GM10248 (cell line): Measurements from ENCODE around the gene MYH3.

Experiments used
- CTCF ChIA-PET: fragments of 300-600 bp; sonication (Branson Sonifier 250); formaldehyde crosslinking; extraction: SDS; loops from one replicate; lab custom pipeline; 2021; ENCODE audit warnings: antibody characterized with exemption; lab: Yijun Ruan, JAX
- POLR2A ChIA-PET: fragments of 350-650 bp; sonication (Branson Sonifier 250); formaldehyde crosslinking; extraction: SDS; loops from one replicate; lab custom pipeline; 2020; ENCODE audit warnings: antibody characterized with exemption; lab: Yijun Ruan, JAX
- DNase-seq: peaks from one replicate; pipeline ENCODE4 v3.0.0; 2012; ENCODE audit errors: extremely low spot score
- CTCF ChIP-seq: IDR thresholded peaks from 2 replicates; pipeline ENCODE4 v1.5.1; 2012; ENCODE audit warnings: mild to moderate bottlenecking, low read depth; ENCODE audit errors: extremely low read depth, missing control alignments, control extremely low read depth

Gene MYH3

GRCh38 chr17:10621397-10621796, 35.7 kb downstream of the MYH3 start:
- POLR2A ChIA-PET, result no interaction called here
- CTCF ChIA-PET, result interaction anchor here (0.9 to 13.2 kb wide), 6 partner anchors 9 to 323 kb away, joined by 3 to 213 read pairs (median 4); no protein-coding TSS in a partner anchor

GRCh38 chr17:10620823-10621222, 36.3 kb downstream of the MYH3 start:
- POLR2A ChIA-PET, result no interaction called here
- CTCF ChIA-PET, result interaction anchor here (0.9 to 13.2 kb wide), 9 partner anchors 9 to 696 kb away, joined by 3 to 213 read pairs (median 5); no protein-coding TSS in a partner anchor
- no peak for DNase-seq
- TF ChIP-seq CTCF, result no peak

More at GRCh38 chr17:10621397-10621796, 35.7 kb downstream of the MYH3 start:
- no peak for DNase-seq
- TF ChIP-seq CTCF, result no peak

- peak; percentile 96 for TF ChIP-seq CTCF
- DNase-seq, result peak; percentile 80
- ChIA-PET CTCF (interaction anchor here (0.8 to 13.2 kb wide), 27 partner anchors 12 to 709 kb away, joined by 3 to 213 read pairs (median 6); no protein-coding TSS in a partner anchor), POLR2A (no interaction called here)
Observed at GRCh38 chr17:10618202-10618635, 38.9 kb downstream of the MYH3 start.

GRCh38 chr17:10617120-10617505, 40.0 kb downstream of the MYH3 start:
- no peak for TF ChIP-seq CTCF

GRCh38 chr17:10616502-10617119, 40.5 kb downstream of the MYH3 start:
- TF ChIP-seq CTCF, result peak; percentile 98
- POLR2A ChIA-PET, result no interaction called here
- DNase-seq, result peak; percentile 78
- CTCF ChIA-PET, result interaction anchor here (0.7 to 13.2 kb wide), 61 partner anchors 8 to 1028 kb away, joined by 3 to 213 read pairs (median 4); no protein-coding TSS in a partner anchor

More at GRCh38 chr17:10617120-10617505, 40.0 kb downstream of the MYH3 start:
- ChIA-PET POLR2A (no interaction called here), CTCF (interaction anchor here (0.7 to 13.2 kb wide), 61 partner anchors 9 to 1028 kb away, joined by 3 to 213 read pairs (median 4); no protein-coding TSS in a partner anchor)
- DNase-seq, result no peak

GRCh38 chr17:10614536-10615155, 42.5 kb downstream of the MYH3 start:
- DNase-seq, result peak; percentile 67
- TF ChIP-seq CTCF, result peak; percentile 65
- CTCF ChIA-PET, result interaction anchor here (0.6 to 13.2 kb wide), 31 partner anchors 13 to 1266 kb away, joined by 3 to 213 read pairs (median 4); partner anchors contain the start of gene RCVRN
- POLR2A ChIA-PET, result no interaction called here
